ELR (cell line): ENCODE data around the gene ARHGAP1.

Source experiments
- DNase-seq: peaks from one replicate; pipeline ENCODE4 v3.0.0-alpha.2; 2015; ENCODE audit warnings: low read depth

Gene ARHGAP1

DNA sequence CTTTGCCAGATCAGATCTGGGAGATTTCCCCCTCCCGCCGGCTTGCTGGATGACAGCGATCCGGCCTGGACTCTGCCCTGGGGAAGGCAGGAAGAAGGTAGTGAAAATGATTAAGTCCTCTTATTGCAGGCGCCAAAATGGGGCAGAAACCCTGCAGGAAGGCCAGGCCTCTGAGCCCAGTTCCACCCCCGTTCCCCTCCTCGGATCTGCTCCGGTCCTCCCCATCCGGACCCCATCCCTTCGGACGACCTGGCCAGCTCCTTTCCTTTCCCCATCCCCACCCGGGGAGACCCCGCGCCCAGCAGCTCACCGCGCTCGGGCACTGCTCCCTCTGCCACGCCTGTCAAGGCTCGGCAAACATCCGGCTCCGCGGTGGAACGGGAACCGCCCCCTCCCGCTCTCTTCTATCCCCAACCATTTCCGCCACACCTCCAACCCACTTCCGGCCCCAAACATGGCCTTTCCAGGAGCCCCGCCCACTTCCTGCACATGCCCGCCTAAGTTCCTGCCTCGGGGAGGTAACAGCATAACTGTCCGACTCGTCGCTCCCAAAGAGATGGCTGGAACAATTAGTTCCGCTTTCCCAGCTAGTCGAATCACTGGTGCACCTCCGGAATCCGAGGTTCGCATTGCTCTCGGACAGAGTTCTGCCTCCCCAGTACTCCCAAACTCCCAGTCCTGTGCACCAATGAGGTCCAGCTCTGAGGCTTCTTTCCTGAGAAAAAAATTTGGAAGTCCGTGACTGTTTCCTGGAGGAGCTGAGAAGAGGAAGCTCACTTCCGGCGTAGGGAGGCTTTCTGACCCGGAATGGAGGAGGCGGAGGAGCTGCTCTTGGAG lies at the start of gene ARHGAP1, which contains the start of gene ZNF408:
TSS of gene ARHGAP1 (minus strand) at position 379 of the 837 bp plus-strand sequence. CDS start 4,512 bp downstream, outside the sequence.
TSS of gene ZNF408 (plus strand) at position 791 of the 837 bp plus-strand sequence. CDS start at position 808, 17 bp downstream.
- peak; percentile 99 for DNase-seq

DNA sequence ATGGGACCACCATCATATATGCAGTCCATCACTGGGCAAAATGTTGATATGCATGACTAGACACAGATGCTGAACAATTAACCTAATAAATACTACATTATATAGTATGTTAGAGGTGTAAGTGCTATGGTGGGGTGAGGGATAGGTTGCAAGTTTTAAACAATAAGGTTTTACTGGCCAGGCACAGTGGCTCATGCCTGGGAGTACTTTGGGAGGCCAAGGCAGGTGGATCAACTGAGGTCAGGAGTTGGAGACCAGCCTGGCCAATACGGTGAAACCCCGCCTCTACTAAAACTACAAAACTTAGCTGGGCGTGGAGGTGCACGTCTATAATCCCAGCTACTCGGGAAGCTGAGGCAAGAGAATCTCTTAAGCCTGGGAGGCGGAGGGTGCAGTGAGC lies 46.7 kb upstream of the ARHGAP1 start:
- no peak for DNase-seq

DNA sequence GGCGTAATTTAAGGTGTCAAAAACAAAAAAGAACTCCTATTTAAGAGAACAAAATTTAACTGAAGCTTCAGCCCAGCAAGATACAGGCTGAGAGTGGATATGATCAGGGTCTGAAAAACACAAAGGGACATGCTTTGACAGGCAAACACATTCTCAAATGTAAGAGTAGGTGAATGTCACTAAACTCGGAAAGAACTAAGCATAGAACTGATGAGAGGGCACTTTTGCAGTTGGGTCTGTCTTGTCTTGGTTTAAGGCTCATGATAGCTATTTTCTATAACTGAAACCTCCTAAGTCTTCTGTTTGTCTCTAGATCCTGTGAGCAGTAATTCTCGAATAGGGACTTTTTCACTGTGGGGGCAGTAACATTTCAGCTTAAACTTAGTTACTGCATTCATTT lies 45.6 kb upstream of the ARHGAP1 start:
- no peak for DNase-seq

DNA sequence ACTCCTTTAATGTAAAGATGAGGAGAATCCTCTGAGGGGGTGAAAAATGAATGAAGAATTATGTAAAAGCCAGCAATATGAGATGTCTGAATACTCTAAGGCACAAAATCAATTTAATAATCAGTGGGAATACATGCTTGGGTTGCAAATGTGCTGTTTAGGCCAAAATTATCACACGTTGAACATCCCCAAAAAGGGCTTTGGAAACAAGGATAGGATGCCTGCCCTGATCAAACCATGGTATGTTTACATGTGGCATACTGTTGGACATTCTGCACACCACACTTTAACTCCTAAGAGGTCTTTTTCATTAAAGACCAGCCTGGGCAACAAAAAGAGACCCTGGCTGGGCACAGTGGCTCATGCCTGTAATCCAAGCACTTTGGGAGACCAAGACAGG lies 44.9 kb upstream of the ARHGAP1 start:
- no peak for DNase-seq

DNA sequence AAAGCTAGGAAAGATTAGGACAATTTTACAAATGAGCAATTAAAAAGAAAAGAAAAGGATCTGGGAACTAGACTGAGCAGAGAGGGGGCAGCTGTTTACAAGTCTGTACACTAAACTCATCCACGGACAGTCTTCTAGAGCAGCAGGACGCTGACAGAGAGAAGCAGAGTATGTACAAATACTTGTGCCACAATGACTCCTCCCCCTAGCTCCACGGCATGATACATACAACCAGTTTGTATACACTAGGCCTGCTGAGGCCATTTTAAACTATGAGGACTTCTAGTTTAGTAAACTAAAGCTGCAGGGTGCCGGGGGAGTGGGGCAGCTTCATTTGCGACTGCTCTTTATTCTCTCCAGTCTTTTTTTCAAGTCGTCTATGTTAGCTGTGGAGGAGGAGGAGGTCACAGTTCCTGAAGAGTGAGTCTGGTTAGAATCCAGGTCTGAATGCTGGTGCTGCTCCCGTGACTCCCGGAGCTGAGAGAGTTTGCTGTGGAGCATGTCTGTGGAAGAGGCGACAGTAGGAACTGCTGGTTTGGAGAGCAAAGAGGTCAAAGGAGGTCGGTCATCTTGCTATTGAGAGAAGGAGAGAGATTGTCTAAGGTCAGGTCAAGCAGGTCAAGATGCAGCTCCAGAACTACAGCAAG lies 43.4 kb upstream of the ARHGAP1 start:
- no peak for DNase-seq

DNA sequence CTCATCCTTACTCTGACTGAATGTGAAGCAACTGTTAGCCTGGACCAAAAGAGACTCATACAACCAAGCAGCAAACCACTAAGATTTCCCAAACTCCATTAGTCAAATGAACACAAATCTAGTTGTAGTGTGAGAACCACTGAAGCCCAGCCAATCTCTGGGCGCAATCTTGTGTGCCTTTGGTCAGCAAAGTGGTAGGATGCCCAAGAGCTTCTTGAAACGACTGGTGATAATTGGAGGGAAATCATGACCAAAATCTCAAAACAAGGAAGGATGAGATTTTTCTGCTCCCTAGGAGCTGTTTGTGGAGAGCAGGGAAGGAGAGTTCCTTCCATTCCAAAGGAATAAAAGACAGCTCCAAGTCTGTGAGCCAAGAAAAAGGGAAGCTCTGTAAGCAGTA lies 42.6 kb upstream of the ARHGAP1 start:
- DNase-seq, result no peak

DNA sequence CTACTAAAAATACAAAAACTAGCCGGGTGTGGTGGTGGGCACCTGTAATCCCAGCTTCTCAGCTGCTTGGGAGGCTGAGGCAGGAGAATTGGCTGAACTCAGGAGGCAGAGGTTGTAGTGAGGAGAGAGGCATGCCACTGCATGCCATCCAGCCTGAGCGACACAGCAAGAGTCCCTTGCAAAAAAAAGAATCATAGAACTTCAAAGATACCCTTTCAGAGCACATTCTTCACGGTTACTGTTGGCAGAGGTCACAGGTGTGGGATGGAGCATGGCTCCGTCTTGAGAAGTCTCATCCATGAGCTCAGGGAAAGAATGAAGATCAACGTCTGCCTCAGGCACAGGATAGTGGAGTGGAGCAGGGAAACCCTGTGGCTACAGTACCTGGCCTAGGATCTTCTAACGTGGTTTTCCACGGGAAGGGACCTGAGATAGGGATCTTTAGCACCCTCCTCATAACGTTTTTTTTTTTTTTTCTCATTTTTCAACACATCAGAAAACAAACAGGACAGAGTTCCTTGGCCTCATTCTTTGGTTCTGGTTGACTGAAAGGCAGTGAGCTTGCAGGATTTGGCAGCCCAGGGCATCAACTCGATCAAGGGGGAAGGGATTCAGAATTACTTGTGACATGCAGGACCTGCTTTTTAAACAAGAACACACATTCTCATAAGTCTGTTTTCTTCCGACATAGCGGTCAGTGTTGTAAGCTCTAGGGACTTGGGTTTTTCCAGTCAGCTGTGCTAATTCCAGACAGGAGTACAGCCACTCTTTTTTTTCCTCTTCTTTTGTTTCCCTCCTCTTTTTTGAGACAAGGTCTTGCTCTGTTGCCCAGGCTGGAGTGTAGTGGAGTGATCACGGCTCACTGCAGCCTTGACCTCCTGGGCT lies 41.4 kb upstream of the ARHGAP1 start:
- no peak for DNase-seq

DNA sequence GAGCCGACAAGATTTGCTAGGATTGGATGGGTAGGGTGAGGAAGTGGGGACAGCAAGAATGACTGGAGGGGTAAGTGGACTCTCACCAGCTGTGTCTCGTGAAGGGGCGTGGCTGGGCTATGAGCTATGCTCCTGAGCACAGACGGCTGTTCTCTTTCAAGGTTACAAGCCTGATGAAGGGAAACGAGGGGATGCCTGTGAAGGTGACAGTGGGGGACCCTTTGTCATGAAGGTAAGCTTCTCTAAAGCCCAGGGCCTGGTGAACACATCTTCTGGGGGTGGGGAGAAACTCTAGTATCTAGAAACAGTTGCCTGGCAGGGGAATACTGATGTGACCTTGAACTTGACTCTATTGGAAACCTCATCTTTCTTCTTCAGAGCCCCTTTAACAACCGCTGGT lies 38.5 kb upstream of the ARHGAP1 start:
- DNase-seq, result no peak

DNA sequence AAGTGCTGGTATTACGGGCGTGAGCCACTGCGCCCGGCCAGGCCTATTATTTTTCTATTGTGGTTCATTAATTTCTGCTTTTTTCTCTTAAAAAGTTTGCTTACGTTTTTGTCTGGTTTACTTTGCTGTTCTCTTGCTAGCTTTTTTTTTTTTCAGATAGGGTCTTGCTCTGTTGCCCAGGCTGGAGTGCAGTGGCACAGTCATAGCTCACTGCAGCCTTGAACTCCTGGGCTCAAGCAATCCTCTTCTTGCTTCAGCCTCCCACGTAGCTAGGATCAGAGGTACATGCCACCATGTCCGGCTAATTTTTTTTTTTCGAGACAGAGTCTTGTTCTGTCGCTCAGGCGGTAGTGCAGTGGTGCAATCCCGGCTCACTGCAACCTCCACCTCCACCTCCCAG lies 37.3 kb upstream of the ARHGAP1 start:
- DNase-seq, result no peak

DNA sequence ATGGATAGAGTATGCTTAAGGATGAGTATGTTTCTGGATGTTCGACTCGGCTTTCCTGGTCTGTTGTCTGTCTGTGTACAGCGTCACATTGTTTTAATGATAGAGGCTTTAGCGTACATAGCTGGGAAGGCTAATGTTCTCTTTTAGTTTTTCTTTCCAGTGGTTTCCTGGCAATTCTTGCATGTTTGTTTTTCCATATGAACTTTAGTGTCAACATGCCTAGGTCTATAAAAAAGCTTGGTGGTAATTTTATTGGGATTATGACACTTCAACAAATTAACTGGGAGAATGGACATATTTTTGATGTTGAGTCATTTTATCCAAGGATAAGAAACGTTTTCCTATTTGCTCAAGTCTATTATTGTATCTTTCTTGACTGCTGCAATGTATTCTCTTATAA lies 36.2 kb upstream of the ARHGAP1 start:
- DNase-seq, result no peak

DNA sequence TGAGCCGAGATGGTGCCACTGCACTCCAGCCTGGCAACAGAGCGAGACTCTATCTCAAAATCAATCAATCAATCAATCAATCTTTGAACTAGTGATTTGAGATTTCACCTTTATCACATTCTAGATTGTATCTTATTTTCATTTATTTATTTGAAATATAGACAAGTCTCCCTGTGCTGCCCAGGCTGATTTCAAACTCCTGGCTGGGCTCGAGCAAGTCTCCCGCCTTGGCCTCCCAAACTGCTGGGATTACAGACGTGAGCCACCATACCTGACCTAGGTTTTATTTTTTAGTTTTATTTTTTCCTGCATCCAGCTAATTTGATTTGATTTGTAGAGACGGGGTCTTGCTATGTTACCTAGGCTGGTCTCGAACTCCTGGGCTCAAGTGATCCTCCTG lies 35.7 kb upstream of the ARHGAP1 start:
- no peak for DNase-seq

DNA sequence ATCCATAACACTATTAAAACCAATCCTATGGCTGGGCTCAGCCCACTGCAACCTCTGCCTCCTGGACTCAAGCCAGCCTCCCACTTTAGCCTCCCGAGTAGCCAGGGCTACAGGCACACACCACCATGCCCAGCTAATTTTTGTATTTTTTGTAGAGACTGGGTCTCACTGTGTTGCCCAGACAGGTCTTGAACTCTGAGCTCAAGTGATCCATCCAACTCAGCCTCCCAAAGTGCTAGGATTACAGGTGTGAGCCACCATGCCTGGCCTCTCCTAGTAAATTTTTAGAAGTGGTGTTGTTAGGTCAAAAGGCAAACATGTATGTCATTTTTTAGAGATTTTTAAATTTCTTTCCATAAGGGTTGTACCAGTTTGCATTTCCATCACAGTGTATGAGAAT lies 32.8 kb upstream of the ARHGAP1 start:
- DNase-seq, result no peak

DNA sequence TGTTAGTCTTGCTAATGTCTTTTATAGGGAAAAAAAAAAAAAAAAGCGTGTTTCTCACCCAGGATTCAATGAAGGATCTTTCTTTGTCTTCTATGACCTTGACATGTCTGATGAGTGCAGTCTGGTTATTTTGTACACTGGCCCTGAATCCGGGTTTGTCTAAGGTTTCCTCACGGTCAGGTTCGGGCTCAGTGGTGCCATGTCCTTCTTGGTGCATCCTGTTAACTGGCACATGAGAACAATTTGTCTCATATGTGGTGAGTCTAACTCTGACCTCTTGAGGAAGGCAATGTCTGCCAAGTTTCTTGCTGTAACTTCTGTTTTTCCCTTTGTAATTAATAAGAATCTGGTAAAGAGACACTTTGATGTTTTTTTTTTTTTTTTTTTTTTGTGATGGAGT lies 31.1 kb upstream of the ARHGAP1 start:
- no peak for DNase-seq

DNA sequence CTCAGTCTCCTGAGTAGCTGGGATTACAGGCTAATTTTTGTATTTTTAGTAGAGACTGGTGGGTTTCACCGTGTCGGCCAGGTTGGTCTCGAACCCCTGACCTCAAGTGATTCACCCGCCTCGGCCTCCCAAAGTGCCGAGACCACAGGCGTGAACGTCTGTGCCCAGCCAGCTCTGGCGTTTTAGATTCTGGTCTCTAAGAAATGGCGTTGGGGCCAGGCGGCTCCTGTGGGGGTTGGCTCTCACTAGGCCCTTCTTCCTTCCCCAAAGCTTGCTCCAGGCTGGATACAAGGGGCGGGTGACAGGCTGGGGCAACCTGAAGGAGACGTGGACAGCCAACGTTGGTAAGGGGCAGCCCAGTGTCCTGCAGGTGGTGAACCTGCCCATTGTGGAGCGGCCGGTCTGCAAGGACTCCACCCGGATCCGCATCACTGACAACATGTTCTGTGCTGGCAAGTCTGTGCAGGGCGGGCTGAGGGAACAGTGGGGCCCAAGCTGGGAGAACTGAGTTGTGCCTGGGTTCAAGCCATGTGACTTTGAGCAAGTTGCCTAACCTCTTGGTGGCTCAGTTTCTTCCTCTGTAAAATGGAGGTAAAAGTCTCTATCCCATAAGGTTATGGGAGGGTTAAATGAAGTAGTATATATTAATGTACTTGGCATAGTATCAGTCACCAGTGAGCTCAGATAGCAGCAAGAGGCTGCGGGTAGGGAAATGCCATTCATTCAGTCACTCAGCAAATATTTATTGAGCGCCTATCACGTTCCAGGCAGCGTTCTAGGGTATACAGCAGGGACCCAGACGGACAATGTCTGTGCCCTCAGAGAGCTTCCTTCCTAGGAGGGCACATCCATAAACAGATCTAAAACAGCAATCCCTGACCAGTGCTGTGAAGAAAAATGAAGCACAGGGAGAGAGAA lies 28.9 kb upstream of the ARHGAP1 start:
- DNase-seq, result peak; percentile 12

DNA sequence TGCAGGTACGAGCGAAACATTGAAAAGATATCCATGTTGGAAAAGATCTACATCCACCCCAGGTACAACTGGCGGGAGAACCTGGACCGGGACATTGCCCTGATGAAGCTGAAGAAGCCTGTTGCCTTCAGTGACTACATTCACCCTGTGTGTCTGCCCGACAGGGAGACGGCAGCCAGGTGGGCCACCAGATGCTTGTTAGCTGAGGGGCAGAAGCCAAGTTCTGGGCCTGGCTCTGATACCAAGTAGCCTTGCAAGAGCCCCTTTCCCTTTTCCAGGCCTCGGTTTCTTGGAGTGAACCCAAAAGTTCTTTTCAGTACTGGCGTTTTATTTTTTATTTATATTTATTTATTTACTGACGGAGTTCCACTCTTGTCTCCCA lies 28.2 kb upstream of the ARHGAP1 start:
- DNase-seq, result no peak

DNA sequence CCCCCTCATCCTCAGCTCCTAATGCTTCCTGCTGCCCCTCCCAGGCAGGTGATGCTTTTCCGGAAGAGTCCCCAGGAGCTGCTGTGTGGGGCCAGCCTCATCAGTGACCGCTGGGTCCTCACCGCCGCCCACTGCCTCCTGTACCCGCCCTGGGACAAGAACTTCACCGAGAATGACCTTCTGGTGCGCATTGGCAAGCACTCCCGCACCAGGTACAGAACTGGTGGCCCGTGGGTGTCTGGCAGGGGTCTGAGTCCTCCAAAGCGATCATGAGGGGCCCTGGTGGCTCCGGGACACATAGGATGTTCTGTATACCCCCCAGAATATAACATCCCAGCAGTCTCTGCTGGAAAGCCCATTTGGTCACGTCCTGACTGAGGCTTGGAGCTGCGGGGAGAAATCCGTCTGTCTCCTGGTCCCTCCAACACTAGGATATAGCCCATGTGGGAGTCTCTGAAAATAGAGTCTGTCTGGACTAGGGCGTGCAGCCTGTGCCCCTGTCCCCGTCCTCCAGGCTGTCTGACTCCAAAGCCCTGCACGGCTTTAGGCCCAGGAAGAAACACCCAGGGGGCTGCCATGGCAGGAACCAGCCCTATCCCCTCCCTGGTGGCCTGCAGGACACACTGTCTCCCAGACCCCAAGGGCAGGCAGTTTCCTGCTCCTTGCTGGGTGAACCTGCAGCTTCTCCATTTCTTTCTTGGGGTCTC lies 27.7 kb upstream of the ARHGAP1 start:
- no peak for DNase-seq

DNA sequence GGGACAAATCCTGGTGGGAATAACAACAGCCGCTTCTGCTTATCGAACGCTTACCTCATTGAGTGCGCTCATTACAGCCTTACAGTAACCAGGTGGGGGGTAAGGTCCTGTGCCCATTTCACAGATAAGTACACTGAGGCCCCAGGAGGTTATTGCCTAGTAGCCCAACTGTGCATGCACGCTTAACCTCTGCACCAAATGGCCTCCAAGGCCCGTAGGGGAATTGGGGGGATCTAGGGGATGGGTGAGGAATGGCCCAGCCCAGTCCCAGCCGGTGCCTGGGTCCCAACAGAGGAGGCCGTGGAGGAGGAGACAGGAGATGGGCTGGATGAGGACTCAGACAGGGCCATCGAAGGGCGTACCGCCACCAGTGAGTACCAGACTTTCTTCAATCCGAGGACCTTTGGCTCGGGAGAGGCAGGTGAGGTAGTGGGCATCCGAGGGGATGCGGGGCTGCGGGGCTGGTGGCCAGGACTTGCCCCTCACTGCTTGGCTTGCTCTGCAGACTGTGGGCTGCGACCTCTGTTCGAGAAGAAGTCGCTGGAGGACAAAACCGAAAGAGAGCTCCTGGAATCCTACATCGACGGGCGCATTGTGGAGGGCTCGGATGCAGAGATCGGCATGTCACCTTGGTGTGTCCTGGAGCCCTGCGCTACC lies 25.9 kb upstream of the ARHGAP1 start:
- no peak for DNase-seq

DNA sequence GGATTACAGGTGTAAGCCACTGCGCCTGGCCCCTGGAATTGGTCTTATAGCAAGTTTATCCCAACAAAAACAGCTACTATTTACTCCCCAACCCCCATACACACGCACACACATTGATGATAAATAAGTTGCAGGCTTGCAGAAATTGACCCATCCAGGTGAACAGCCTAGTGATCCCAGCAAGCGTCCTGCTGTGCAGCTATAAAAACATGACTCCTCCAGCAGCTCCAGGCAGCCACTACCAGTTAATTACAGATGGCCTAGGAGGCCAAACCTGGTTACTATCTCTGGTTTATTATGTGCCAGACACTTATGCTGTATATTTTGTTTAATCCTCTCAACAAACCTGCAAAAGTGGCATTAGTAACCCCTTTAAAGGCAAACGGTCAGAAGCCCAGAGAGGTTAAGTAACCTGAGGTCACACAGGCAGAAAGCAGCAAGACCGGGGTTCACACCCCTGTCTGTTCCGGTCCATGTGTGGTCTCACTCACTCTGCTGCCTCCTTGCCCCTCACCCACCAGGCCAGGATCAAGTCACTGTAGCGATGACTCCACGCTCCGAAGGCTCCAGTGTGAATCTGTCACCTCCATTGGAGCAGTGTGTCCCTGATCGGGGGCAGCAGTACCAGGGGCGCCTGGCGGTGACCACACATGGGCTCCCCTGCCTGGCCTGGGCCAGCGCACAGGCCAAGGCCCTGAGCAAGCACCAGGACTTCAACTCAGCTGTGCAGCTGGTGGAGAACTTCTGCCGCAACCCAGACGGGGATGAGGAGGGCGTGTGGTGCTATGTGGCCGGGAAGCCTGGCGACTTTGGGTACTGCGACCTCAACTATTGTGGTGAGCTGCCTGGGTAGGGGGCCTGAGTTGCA lies 25.2 kb upstream of the ARHGAP1 start:
- no peak for DNase-seq

DNA sequence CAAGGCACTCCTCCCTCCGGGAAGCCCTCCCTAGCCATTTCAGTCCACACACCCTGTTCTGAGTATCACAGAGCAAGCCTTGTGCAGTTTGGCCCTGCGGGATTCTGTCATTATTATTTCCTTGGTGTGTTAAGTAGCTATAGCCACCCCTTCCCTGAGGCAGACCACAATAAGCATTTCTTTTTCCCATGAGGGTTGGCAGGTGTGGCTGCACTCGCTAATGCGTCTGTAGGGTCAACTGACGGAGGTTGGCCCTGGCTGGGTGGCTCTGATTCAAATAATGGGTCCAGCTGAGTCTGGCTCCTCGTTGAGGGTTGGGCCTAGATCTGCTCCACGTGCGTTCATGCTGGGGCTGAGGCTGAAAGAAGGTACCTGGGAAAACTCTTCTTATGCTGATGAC lies 23.7 kb upstream of the ARHGAP1 start:
- DNase-seq, result no peak

DNA sequence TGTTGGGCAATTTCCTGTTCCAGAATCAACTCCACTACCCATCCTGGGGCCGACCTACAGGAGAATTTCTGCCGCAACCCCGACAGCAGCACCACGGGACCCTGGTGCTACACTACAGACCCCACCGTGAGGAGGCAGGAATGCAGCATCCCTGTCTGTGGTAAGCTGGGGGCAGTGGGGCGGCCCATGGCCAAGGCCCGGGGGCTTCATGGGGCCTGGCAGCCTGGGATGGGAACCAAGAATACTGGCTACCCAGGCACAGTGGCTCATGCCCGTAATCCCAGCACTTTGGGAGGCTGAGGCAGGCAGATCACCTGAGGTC lies 22.9 kb upstream of the ARHGAP1 start:
- DNase-seq, result no peak
